ENCODE data around the gene RPN2. TPM values are rescaled to one million over a fixed set of nuclear protein-coding genes. Genes with fewer than 3 reads are reported as not detected.

RPN2 gene
- polyA plus RNA-seq, 1 donor (not counting 4 experiments of a cell fraction or from before 2014, with no cell fraction given): 220 TPM

DNA sequence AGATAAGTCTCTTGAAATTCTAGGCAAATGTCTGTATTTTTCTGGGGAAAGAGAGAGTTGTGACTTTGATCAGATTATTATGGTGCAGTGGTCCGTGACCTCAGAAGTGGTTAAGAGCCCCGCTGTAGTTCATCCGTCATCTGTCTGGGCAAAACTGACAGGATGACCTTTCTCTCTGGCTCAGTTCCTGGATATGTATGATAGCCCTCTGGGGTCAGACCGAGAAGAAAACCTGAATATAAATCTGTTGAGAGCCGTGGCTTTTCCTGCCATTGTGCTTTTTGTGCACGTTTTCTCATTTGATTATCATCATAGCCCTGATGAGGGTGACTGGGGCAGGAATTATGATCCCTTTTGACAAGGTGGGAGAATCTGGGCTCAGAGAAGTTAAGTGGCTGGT is 55.9 kb downstream of the RPN2 start:
- TF ChIP-seq, protein P1, sequence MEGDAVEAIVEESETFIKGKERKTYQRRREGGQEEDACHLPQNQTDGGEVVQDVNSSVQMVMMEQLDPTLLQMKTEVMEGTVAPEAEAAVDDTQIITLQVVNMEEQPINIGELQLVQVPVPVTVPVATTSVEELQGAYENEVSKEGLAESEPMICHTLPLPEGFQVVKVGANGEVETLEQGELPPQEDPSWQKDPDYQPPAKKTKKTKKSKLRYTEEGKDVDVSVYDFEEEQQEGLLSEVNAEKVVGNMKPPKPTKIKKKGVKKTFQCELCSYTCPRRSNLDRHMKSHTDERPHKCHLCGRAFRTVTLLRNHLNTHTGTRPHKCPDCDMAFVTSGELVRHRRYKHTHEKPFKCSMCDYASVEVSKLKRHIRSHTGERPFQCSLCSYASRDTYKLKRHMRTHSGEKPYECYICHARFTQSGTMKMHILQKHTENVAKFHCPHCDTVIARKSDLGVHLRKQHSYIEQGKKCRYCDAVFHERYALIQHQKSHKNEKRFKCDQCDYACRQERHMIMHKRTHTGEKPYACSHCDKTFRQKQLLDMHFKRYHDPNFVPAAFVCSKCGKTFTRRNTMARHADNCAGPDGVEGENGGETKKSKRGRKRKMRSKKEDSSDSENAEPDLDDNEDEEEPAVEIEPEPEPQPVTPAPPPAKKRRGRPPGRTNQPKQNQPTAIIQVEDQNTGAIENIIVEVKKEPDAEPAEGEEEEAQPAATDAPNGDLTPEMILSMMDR (optimal IDR thresholded peaks at IDR 0.05 in 1 of 3, IDR thresholded peaks at IDR 0.05 in 1 of 3, conservative IDR thresholded peaks at IDR 0.05 in 1 of 3; ENCODE audit: extremely low read depth in 1 of 3, insufficient read depth in 2 of 3, low read length in 3 of 3): no peak
- Histone ChIP-seq H3K9ac (ENCODE audit: control insufficient read depth, extremely low read depth, insufficient read depth, low read length) (no peak overlapping the region), H3K9me3 (ENCODE audit: control insufficient read depth, low read depth, low read length) (no peaks in the 10 kb centered on the region), H3K27ac (ENCODE audit: control insufficient read depth, insufficient read depth, low read length) (no peak overlapping the region), H3K27me3 (ENCODE audit: control insufficient read depth, extremely low read depth, insufficient read depth, low read length) (no peaks in the 10 kb centered on the region), H3K79me2 (ENCODE audit: control insufficient read depth, insufficient read depth, low read length) (no peaks in the 10 kb centered on the region), H3K4me3 (ENCODE audit: control insufficient read depth in 2 of 3, extremely low read depth in 1 of 3, insufficient read depth in 2 of 3, low read depth in 1 of 3, low read length in 3 of 3) (no peak overlapping the region), H3K4me1 (ENCODE audit: control insufficient read depth, extremely low read depth, insufficient read depth, low read length) (peaks cover 9% of the 10 kb centered on the region), H3K4me2 (ENCODE audit: control insufficient read depth, extremely low read depth, insufficient read depth, low read depth, low read length) (no peak overlapping the region), H2AFZ (ENCODE audit: control insufficient read depth, low read length) (no peak overlapping the region), H3K36me3 (ENCODE audit: control insufficient read depth in 2 of 2, extremely low read depth in 1 of 2, insufficient read depth in 2 of 2, low read length in 2 of 2) (peaks cover 41 to 48% of the 10 kb centered on the region in 2 experiments), H3K9me1 (ENCODE audit: control insufficient read depth, extremely low read depth, insufficient read depth, low read length) (no peaks in the 10 kb centered on the region), H4K20me1 (ENCODE audit: control insufficient read depth, extremely low read depth, insufficient read depth, low read length) (peaks cover 2% of the 10 kb centered on the region)
- dilution Hi-C loops (cut with MboI; ENCODE audit: extremely low pct_ligation_motif_present, low sequenced_read_pairs): no loop called here
- no peak for FAIRE-seq
- no peak for DNase-seq (ENCODE audit: low read depth, low spot score)

DNA sequence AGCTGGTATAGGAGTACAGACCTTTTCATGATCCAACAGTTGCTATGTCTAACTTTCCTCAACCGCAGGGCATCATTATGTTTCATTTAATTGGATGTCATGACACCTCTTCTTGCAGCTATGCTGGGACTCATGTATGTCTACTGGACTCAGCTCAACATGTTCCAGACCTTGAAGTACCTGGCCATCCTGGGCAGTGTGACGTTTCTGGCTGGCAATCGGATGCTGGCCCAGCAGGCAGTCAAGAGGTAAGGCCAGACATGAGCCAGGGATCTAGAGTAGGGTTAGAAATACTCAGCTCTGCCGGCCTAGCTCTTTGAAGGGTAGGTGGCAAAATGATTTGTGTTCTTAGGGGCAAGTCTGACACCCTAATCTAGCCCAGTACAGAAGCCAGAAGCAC is 57.3 kb downstream of the RPN2 start:
- Histone ChIP-seq H3K27me3 (ENCODE audit: control insufficient read depth, extremely low read depth, insufficient read depth, low read length) (no peaks in the 10 kb centered on the region), H3K36me3 (ENCODE audit: control insufficient read depth in 2 of 2, extremely low read depth in 1 of 2, insufficient read depth in 2 of 2, low read length in 2 of 2) (peaks cover 44 to 46% of the 10 kb centered on the region in 2 experiments), H4K20me1 (ENCODE audit: control insufficient read depth, extremely low read depth, insufficient read depth, low read length) (no peaks in the 10 kb centered on the region), H3K27ac (ENCODE audit: control insufficient read depth, insufficient read depth, low read length) (no peak overlapping the region), H3K4me3 (ENCODE audit: control insufficient read depth in 2 of 3, extremely low read depth in 1 of 3, insufficient read depth in 2 of 3, low read depth in 1 of 3, low read length in 3 of 3) (no peak overlapping the region), H2AFZ (ENCODE audit: control insufficient read depth, low read length) (no peak overlapping the region), H3K9me3 (ENCODE audit: control insufficient read depth, low read depth, low read length) (no peaks in the 10 kb centered on the region), H3K4me2 (ENCODE audit: control insufficient read depth, extremely low read depth, insufficient read depth, low read depth, low read length) (no peak overlapping the region), H3K9ac (ENCODE audit: control insufficient read depth, extremely low read depth, insufficient read depth, low read length) (no peak overlapping the region), H3K9me1 (ENCODE audit: control insufficient read depth, extremely low read depth, insufficient read depth, low read length) (no peaks in the 10 kb centered on the region), H3K79me2 (ENCODE audit: control insufficient read depth, insufficient read depth, low read length) (no peaks in the 10 kb centered on the region), H3K4me1 (ENCODE audit: control insufficient read depth, extremely low read depth, insufficient read depth, low read length) (peaks cover 13% of the 10 kb centered on the region)
- DNase-seq (ENCODE audit: low read depth, low spot score) (no peak), FAIRE-seq (no peak)
- dilution Hi-C loops (cut with MboI; ENCODE audit: extremely low pct_ligation_motif_present, low sequenced_read_pairs): no loop called here
- TF ChIP-seq EZH2 (IDR thresholded peaks at IDR 0.05; ENCODE audit: low read length): no peak
- TF ChIP-seq, protein P1 (optimal IDR thresholded peaks at IDR 0.05 in 1 of 3, IDR thresholded peaks at IDR 0.05 in 1 of 3, conservative IDR thresholded peaks at IDR 0.05 in 1 of 3; ENCODE audit: extremely low read depth in 1 of 3, insufficient read depth in 2 of 3, low read length in 3 of 3): no peak

Data from keratinocyte (primary cell).